EL (cell line): ENCODE results near the gene BCOR.

Experiments
- DNase-seq: peaks from one replicate; pipeline ENCODE4 v3.0.0-alpha.2; 2016

The BCOR gene

GRCh38 chrX:40061871-40062524, 35.8 kb downstream of the BCOR start:
- no peak for DNase-seq

GRCh38 chrX:40061005-40061404, 36.8 kb downstream of the BCOR start:
- DNase-seq: no peak

GRCh38 chrX:40060356-40060845, 37.4 kb downstream of the BCOR start:
- no peak for DNase-seq

- DNase-seq: no peak
Observed at GRCh38 chrX:40058719-40059118, 39.0 kb downstream of the BCOR start.

- DNase-seq: no peak
Observed at GRCh38 chrX:40057405-40057804, 40.4 kb downstream of the BCOR start.

- DNase-seq: peak; percentile 8
Observed at GRCh38 chrX:40056420-40056819, 41.3 kb downstream of the BCOR start.

- DNase-seq: no peak
Observed at GRCh38 chrX:40055495-40055894, 42.3 kb downstream of the BCOR start.

GRCh38 chrX:40054793-40055192, 43.0 kb downstream of the BCOR start:
- DNase-seq: peak; percentile 13

- DNase-seq: no peak
Observed at GRCh38 chrX:40050532-40050931, 47.2 kb downstream of the BCOR start.

- no peak for DNase-seq
Observed at GRCh38 chrX:40049084-40049641, 48.6 kb downstream of the BCOR start.

- no peak for DNase-seq
Observed at GRCh38 chrX:40047485-40047884, 50.3 kb downstream of the BCOR start.

- DNase-seq: no peak
Observed at GRCh38 chrX:40043895-40044294, 53.9 kb downstream of the BCOR start.

- no peak for DNase-seq
Observed at GRCh38 chrX:40041915-40042314, 55.8 kb downstream of the BCOR start.

GRCh38 chrX:40040686-40041461, 56.9 kb downstream of the BCOR start:
- peak; percentile 14 for DNase-seq

GRCh38 chrX:40039887-40040286, 57.9 kb downstream of the BCOR start:
- no peak for DNase-seq

- DNase-seq: no peak
Observed at GRCh38 chrX:40037367-40037766, 60.4 kb downstream of the BCOR start.

- no peak for DNase-seq
Observed at GRCh38 chrX:40035726-40036125, 62.0 kb downstream of the BCOR start.

GRCh38 chrX:40031911-40032310, 65.8 kb downstream of the BCOR start:
- DNase-seq: peak; percentile 15

- no peak for DNase-seq
Observed at GRCh38 chrX:40030205-40030604, 67.6 kb downstream of the BCOR start.

GRCh38 chrX:40022421-40022820, 75.3 kb downstream of the BCOR start:
- DNase-seq: no peak

- DNase-seq: no peak
Observed at GRCh38 chrX:40021647-40022046, 76.1 kb downstream of the BCOR start.

GRCh38 chrX:40019541-40019940, 78.2 kb downstream of the BCOR start:
- no peak for DNase-seq

- no peak for DNase-seq
Observed at GRCh38 chrX:40018041-40018440, 79.7 kb downstream of the BCOR start.

GRCh38 chrX:40016749-40017148, 81.0 kb downstream of the BCOR start:
- DNase-seq: no peak
